T-cell (primary cell): ENCODE results near the gene UBA5. TPM values are rescaled to one million over a fixed set of nuclear protein-coding genes. Genes with fewer than 3 reads are reported as not detected.

Experiments used
- ATAC-seq, 4 experiments: fragments of 200-7000 bp in 3 of 4; fragments of 150-1000 bp in 1 of 4; cut with Tn5 transposase; replicated peaks in 1 of 4; 1 replicate in 3 of 4; 2 replicates in 1 of 4; pipeline ENCODE4 v1.10.0; 2021; ENCODE audit warnings: moderate library complexity in 3 of 4, mild to moderate bottlenecking in 2 of 4, moderate number of reproducible peaks in 1 of 4
- CTCF ChIA-PET, 2 donors: fragments of 300-600 bp; sonication (Branson Sonifier 250); formaldehyde crosslinking; loops; one replicate each; lab custom pipeline; 2022; ENCODE audit warnings: antibody characterized with exemption in 2 of 2; lab: Charles Lee
- POLR2A ChIA-PET, 2 donors: fragments of 300-600 bp; sonication (Branson Sonifier 250); formaldehyde crosslinking; loops; one replicate each; lab custom pipeline; 2022; ENCODE audit warnings: antibody characterized with exemption in 2 of 2; lab: Charles Lee
- DNase-seq, 35 experiments: peaks; one replicate each; pipeline versions ENCODE4 v3.0.0 to v3.0.0-alpha.2; 2013 to 2023
- H3K27ac ChIP-seq: one replicate; pipeline ENCODE4 v1.5.1; 2013; ENCODE audit warnings: low read length
- H3K27me3 ChIP-seq, 2 experiments: replicated peaks in 1 of 2; 1 replicate in 1 of 2; 2 replicates in 1 of 2; pipeline versions ENCODE4 v1.6.1 to v1.7.0; 2013; ENCODE audit warnings: low read length in 1 of 2, mixed read lengths in 1 of 2; ENCODE audit not compliant: control insufficient read depth in 2 of 2, insufficient read depth in 2 of 2; ENCODE audit errors: extremely low read depth in 1 of 2
- H3K36me3 ChIP-seq, 2 donors: 1 replicate in 1 of 2; 2 replicates in 1 of 2; pipeline versions ENCODE4 v1.6.1 to v1.7.0; 2013; ENCODE audit warnings: low read length in 1 of 2; ENCODE audit not compliant: control insufficient read depth in 2 of 2, insufficient read depth in 1 of 2; ENCODE audit errors: extremely low read depth in 1 of 2
- H3K4me1 ChIP-seq, 2 experiments: 1 replicate in 1 of 2; 2 replicates in 1 of 2; pipeline versions ENCODE4 v1.6.1 to v1.7.0; 2013; ENCODE audit warnings: low read length in 2 of 2, mixed read lengths in 1 of 2; ENCODE audit not compliant: insufficient read depth in 2 of 2, control insufficient read depth in 1 of 2; ENCODE audit errors: extremely low read depth in 1 of 2
- H3K4me3 ChIP-seq, 2 donors: 1 replicate in 1 of 2; 2 replicates in 1 of 2; pipeline versions ENCODE4 v1.5.1 to v1.7.0; 2013; ENCODE audit warnings: mild to moderate bottlenecking in 2 of 2, low read length in 1 of 2, moderate library complexity in 1 of 2; ENCODE audit not compliant: control insufficient read depth in 1 of 2; ENCODE audit errors: extremely low read depth in 1 of 2
- H3K9me3 ChIP-seq: 2 replicates; pipeline ENCODE4 v1.7.0; 2013
- H3K27ac Mint-ChIP-seq, 2 donors: one replicate each; pipeline ENCODE4 v1.8.0; 2020 to 2021; ENCODE audit warnings: mild to moderate bottlenecking in 2 of 2, mixed read lengths in 2 of 2
- H3K27me3 Mint-ChIP-seq, 2 donors: one replicate each; pipeline ENCODE4 v1.8.0; 2021 to 2022; ENCODE audit warnings: mixed read lengths in 2 of 2
- H3K36me3 Mint-ChIP-seq: one replicate; pipeline ENCODE4 v1.8.0; 2021; ENCODE audit warnings: mixed read lengths
- H3K4me1 Mint-ChIP-seq, 3 donors: one replicate each; pipeline ENCODE4 v1.8.0; 2020 to 2022; ENCODE audit warnings: mixed read lengths in 3 of 3, mild to moderate bottlenecking in 1 of 3
- H3K4me3 Mint-ChIP-seq, 3 donors: one replicate each; pipeline ENCODE4 v1.8.0; 2020 to 2022; ENCODE audit warnings: mild to moderate bottlenecking in 3 of 3, mixed read lengths in 3 of 3, moderate library complexity in 3 of 3
- H3K9me3 Mint-ChIP-seq, 3 donors: one replicate each; pipeline ENCODE4 v1.8.0; 2020 to 2022; ENCODE audit warnings: mixed read lengths in 3 of 3
- WGBS: methylation state at CpG from one replicate; pipeline ENCODE4 v1.1.5; 2013; ENCODE audit warnings: missing lambda C conversion rate; ENCODE audit not compliant: insufficient coverage; 5-methylcytosine and 5-hydroxymethylcytosine counted together
- total RNA-seq, 35 experiments: library from RNA in 6 of 35; stranded (reverse) in 6 of 35; fragments of 120-200 nt in 1 of 35; gene quantifications; one replicate each; pipeline versions ENCODE4 v1.2.1 to v1.2.4 and lab custom pipeline; 2013 to 2026

The UBA5 gene
- total RNA-seq, 5 donors from 2014 or later (not counting 1 experiment from before 2014, with no cell fraction given), result 24.7 to 42.2 (median 27.7) TPM

DNA sequence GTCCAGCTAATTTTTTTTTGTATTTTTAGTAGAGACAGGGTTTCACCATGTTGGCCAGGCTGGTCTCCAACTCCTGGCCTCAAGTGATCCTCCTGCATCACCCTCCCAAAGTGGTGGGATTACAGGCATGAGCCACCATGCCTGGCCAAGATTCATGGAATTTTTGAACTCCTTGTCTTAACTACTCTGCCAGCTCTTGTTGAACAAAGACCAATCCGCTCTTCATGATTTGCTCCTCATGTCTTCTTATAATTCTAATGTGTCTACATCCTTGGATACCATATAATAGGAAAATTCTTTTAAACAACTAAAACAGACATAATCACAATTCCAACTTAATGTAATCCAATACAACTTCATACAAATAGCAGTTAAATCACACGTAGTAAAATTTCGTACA, 21.3 kb downstream of the UBA5 start:
- Histone ChIP-seq H3K4me1 (no peaks in the 10 kb centered on the region), H3K27ac (no peak overlapping the region), H3K36me3 (peaks cover 0 to 46% of the 10 kb centered on the region in 2 donors), H3K27me3 (no peaks in the 10 kb centered on the region), H3K4me3 (no peak overlapping the region), H3K9me3 (no peaks in the 10 kb centered on the region)
- Mint-ChIP-seq H3K27ac (no peak overlapping the region), H3K4me1 (no peaks in the 10 kb centered on the region), H3K27me3 (no peaks in the 10 kb centered on the region), H3K9me3 (no peaks in the 10 kb centered on the region), H3K36me3 (peaks cover 25% of the 10 kb centered on the region), H3K4me3 (no peak overlapping the region)
- ATAC-seq (no peak), DNase-seq (no peak)
- ChIA-PET CTCF (interaction anchor here (0.6 to 0.9 kb wide), 3 partner anchors 38 to 892 kb away, joined by 3 read pairs; partner anchors contain the start of gene CDV3 (in 1 of the 2)), POLR2A (no interaction called here)
- no CpG with 5 or more reads among the region's 3 CpGs for WGBS

DNA sequence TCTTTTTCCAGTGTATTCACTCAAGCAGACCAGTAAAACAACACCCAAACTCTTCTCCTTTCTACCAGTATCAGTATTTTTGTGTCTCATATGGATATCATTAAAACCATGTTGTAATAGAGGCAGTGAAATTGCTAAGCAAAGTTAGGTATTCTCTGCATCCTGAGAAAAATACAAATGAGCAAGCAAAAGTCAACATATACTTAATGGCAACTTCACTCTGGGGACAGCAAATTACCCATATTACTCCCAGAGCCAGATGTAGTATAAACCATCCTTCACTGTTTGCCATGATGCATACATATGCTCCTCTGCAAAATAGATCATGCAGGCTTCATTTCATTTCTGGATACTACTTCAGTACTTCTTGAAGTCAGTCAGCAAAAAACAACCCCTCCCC, 22.1 kb downstream of the UBA5 start:
- H3K27ac ChIP-seq, result no peak overlapping the region
- ATAC-seq, result no peak
- H3K4me1 Mint-ChIP-seq, result no peaks in the 10 kb centered on the region
- no peak overlapping the region for H3K4me3 ChIP-seq
- H3K36me3 ChIP-seq, result peaks cover 0 to 44% of the 10 kb centered on the region in 2 donors
- no peaks in the 10 kb centered on the region for H3K4me1 ChIP-seq
- H3K9me3 ChIP-seq, result no peaks in the 10 kb centered on the region
- DNase-seq, result no peak
- H3K27ac Mint-ChIP-seq, result peak overlapping the region; percentile 19 to 44
- H3K27me3 ChIP-seq, result no peaks in the 10 kb centered on the region
- H3K9me3 Mint-ChIP-seq, result no peaks in the 10 kb centered on the region
- POLR2A ChIA-PET, result interaction anchor here in 1 of 2 donors (0.6 kb wide), 1 partner anchor 227 kb away, joined by 3 read pairs; no protein-coding TSS in a partner anchor
- CTCF ChIA-PET, result interaction anchor here in 1 of 2 donors (0.6 kb wide), 1 partner anchor 28 kb away, joined by 3 read pairs; no protein-coding TSS in a partner anchor
- peaks cover 27% of the 10 kb centered on the region for H3K36me3 Mint-ChIP-seq
- no peaks in the 10 kb centered on the region for H3K27me3 Mint-ChIP-seq
- no peak overlapping the region for H3K4me3 Mint-ChIP-seq

DNA sequence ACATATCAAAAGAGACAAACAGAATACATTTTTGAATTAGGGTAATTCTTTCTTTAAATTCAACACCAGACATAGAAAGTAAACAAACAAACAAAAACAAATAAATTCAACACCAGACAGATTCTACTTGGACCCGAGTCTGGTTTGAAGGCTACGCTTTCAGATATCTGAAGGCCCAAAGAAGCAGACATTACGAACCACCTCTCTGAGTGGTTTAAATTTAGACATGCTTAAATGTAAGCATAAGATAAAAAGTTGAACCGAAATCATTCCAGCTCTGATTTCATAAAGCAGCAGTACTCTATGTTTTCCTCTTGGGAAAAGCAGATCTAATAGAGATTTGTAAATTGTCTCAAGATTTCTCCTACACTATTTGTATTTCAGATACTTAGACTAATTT, 29.9 kb downstream of the UBA5 start:
- ATAC-seq (no peak), DNase-seq (no peak)
- Histone ChIP-seq H3K4me3 (no peak overlapping the region), H3K27me3 (no peaks in the 10 kb centered on the region), H3K4me1 (no peaks in the 10 kb centered on the region), H3K27ac (no peak overlapping the region), H3K9me3 (no peaks in the 10 kb centered on the region), H3K36me3 (peaks cover 7 to 68% of the 10 kb centered on the region in 2 donors)
- no peak overlapping the region for H3K27ac Mint-ChIP-seq
- WGBS, result no CpG with 5 or more reads among the region's 4 CpGs
- no peaks in the 10 kb centered on the region for H3K27me3 Mint-ChIP-seq
- POLR2A ChIA-PET, result no interaction called here
- no peak overlapping the region for H3K4me3 Mint-ChIP-seq
- no peaks in the 10 kb centered on the region for H3K9me3 Mint-ChIP-seq
- H3K36me3 Mint-ChIP-seq, result peaks cover 34% of the 10 kb centered on the region
- CTCF ChIA-PET, result no interaction called here
- no peaks in the 10 kb centered on the region for H3K4me1 Mint-ChIP-seq

DNA sequence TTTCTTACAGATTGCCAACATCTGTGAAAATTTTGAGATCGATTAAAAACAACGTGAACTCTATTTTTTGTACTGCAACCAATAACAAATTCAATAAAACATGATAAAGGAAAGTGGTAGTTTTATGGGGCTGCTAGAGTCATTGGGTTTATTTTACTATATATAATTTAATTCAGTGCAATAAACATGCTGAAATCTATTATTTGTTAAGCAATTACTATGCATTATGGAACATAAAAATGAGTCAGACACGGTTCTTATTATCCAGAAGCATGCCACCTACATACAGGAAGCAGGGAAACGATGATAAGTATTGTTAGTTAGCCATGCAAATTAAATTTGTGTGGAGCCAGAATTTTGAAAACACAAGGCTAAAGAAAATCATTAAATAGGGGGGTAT, 34.9 kb downstream of the UBA5 start:
- Mint-ChIP-seq H3K36me3 (peaks cover 48% of the 10 kb centered on the region), H3K9me3 (no peaks in the 10 kb centered on the region), H3K4me1 (no peaks in the 10 kb centered on the region), H3K27me3 (no peaks in the 10 kb centered on the region), H3K4me3 (no peak overlapping the region), H3K27ac (no peak overlapping the region)
- ChIA-PET CTCF (no interaction called here), POLR2A (no interaction called here)
- Histone ChIP-seq H3K4me3 (no peak overlapping the region), H3K4me1 (no peaks in the 10 kb centered on the region), H3K27me3 (no peaks in the 10 kb centered on the region), H3K9me3 (no peaks in the 10 kb centered on the region), H3K36me3 (peaks cover 2 to 62% of the 10 kb centered on the region in 2 donors), H3K27ac (no peak overlapping the region)
- DNase-seq (no peak), ATAC-seq (no peak)
- no CpG with 5 or more reads among the region's 4 CpGs for WGBS

DNA sequence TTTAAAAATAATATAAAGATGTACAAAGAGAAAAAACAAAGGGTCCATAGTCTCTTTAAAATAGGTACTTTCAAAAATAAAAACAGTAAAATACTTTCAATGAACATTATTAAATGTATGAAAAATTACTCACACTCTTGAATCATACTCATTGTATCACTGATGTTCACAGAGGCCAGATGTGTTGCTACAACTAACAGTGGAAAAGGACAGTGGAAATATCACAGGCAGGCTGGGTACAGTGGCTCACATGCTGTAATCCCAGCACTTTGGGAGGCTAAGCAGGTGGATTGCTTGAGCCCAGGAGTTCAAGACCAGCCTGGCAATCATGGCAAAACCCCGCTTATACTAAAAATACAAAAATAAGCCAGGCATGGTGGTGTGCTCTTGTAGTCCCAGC, 35.3 kb downstream of the UBA5 start:
- H3K4me1 Mint-ChIP-seq, result no peaks in the 10 kb centered on the region
- H3K36me3 Mint-ChIP-seq, result peaks cover 51% of the 10 kb centered on the region
- ChIA-PET POLR2A (no interaction called here), CTCF (no interaction called here)
- no peaks in the 10 kb centered on the region for H3K4me1 ChIP-seq
- no peak overlapping the region for H3K27ac Mint-ChIP-seq
- H3K4me3 Mint-ChIP-seq, result no peak overlapping the region
- H3K27ac ChIP-seq, result no peak overlapping the region
- no peaks in the 10 kb centered on the region for H3K9me3 Mint-ChIP-seq
- H3K4me3 ChIP-seq, result no peak overlapping the region
- H3K9me3 ChIP-seq, result no peaks in the 10 kb centered on the region
- DNase-seq (no peak), ATAC-seq (no peak)
- no peaks in the 10 kb centered on the region for H3K27me3 Mint-ChIP-seq
- no peaks in the 10 kb centered on the region for H3K27me3 ChIP-seq
- peaks cover 2 to 61% of the 10 kb centered on the region in 2 donors for H3K36me3 ChIP-seq
- 100% methylated on average over 1 of the region's 1 CpG for WGBS

DNA sequence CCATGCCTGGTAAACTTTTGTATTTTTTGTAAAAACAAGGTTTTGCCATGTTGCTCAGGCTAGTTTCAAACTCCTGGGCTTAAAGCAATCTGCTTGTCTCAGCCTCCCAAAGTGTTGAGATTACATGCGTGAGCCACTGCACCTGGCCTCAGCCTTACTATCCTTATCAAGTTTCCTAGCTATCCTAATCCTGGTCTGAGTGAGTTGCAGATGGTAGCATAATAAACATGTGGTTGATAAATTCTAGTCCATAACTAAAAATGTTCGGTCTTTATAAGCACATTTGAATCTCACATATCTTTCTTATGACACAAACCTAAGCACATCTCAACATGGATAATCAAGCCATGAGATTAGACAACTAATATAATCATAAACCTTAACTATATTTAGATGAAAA, 43.6 kb downstream of the UBA5 start:
- ATAC-seq, result no peak
- Mint-ChIP-seq H3K36me3 (peaks cover 46% of the 10 kb centered on the region), H3K4me1 (peaks cover 0 to 7% (median 2%) of the 10 kb centered on the region in 3 donors), H3K9me3 (no peaks in the 10 kb centered on the region), H3K27ac (no peak overlapping the region), H3K4me3 (no peak overlapping the region), H3K27me3 (no peaks in the 10 kb centered on the region)
- Histone ChIP-seq H3K27ac (no peak overlapping the region), H3K4me1 (no peaks in the 10 kb centered on the region), H3K27me3 (no peaks in the 10 kb centered on the region), H3K36me3 (peaks cover 7 to 54% of the 10 kb centered on the region in 2 donors), H3K9me3 (no peaks in the 10 kb centered on the region), H3K4me3 (no peak overlapping the region)
- WGBS, result no CpG with 5 or more reads among the region's 2 CpGs
- DNase-seq, result no peak
- CTCF ChIA-PET, result no interaction called here
- POLR2A ChIA-PET, result no interaction called here

DNA sequence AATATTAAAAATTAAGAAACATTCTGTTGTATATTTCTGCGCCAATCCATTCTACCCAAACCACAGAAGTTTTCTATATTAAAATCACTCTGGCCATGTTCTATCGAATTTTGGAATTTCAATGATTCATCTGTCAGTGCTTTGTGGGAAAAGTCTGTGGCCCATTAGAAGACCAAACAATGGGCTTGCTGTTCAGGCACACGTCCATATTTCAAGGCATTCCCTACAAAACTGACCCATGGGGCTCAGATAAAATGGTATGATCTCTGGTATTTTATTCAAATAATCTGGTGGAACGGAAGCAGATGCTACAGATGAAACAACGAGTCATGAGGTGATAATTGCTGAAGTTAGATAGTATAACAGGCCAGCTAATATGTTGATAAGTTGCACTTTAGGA, 49.6 kb downstream of the UBA5 start:
- no peak overlapping the region for H3K4me3 Mint-ChIP-seq
- Histone ChIP-seq H3K36me3 (peaks cover 3 to 35% of the 10 kb centered on the region in 2 donors), H3K9me3 (no peaks in the 10 kb centered on the region), H3K27me3 (no peaks in the 10 kb centered on the region), H3K4me1 (no peaks in the 10 kb centered on the region), H3K4me3 (no peak overlapping the region), H3K27ac (no peak overlapping the region)
- ChIA-PET CTCF (interaction anchor here in 1 of 2 donors (0.6 kb wide), 1 partner anchor 27 kb away, joined by 3 read pairs; no protein-coding TSS in a partner anchor), POLR2A (no interaction called here)
- peaks cover 34% of the 10 kb centered on the region for H3K36me3 Mint-ChIP-seq
- ATAC-seq, result no peak
- H3K27me3 Mint-ChIP-seq, result no peaks in the 10 kb centered on the region
- 84% methylated on average over 2 of the region's 5 CpGs for WGBS
- H3K27ac Mint-ChIP-seq, result no peak overlapping the region
- DNase-seq, result no peak
- H3K9me3 Mint-ChIP-seq, result no peaks in the 10 kb centered on the region
- peaks cover 0 to 9% (median 6%) of the 10 kb centered on the region in 3 donors for H3K4me1 Mint-ChIP-seq
